PFSK-1 (cell line): Measurements from ENCODE around the gene KRT12.

Experiments
- FOXP2 ChIP-seq: optimal IDR thresholded peaks from 2 replicates; pipeline ENCODE3; 2011; ENCODE audit warnings: borderline replicate concordance, control low read depth, inconsistent platforms; ENCODE audit not compliant: insufficient read depth; ENCODE audit errors: extremely low read length, extremely low read depth
- POLR2AphosphoS5 ChIP-seq: IDR thresholded peaks from 2 replicates; pipeline ENCODE4 v1.6.1; 2012; ENCODE audit warnings: low read depth, mild to moderate bottlenecking, control low read depth, low read length, moderate library complexity
- REST ChIP-seq, 2 experiments: IDR thresholded peaks; 2 replicates each; pipeline versions ENCODE4 v1.6.1 to v1.8.0; 2011 to 2012; ENCODE audit warnings: low read depth in 2 of 2, low read length in 2 of 2, control low read depth in 1 of 2, inconsistent platforms in 1 of 2, mild to moderate bottlenecking in 1 of 2, moderate library complexity in 1 of 2; ENCODE audit not compliant: insufficient read depth in 1 of 2
- SIN3A ChIP-seq: IDR thresholded peaks from 2 replicates; pipeline ENCODE4 v1.6.1; 2012; ENCODE audit warnings: mild to moderate bottlenecking, low read length, moderate library complexity, borderline replicate concordance; ENCODE audit not compliant: insufficient read depth
- TAF1 ChIP-seq: IDR thresholded peaks from 2 replicates; pipeline ENCODE4 v1.6.1; 2012; ENCODE audit warnings: low read length, control low read depth, borderline replicate concordance; ENCODE audit not compliant: insufficient read depth

KRT12 gene

GRCh38 chr17:40901981-40902474, 35.0 kb upstream of the KRT12 start:
- TF ChIP-seq TAF1 (no peak), REST (IDR thresholded peaks at IDR 0.05; ENCODE audit: insufficient read depth in 1 of 2, low read depth in 2 of 2, low read length in 2 of 2) (no peak), POLR2AphosphoS5 (no peak), FOXP2 (no peak), SIN3A (no peak)

- TF ChIP-seq SIN3A: no peak
- no peak for TF ChIP-seq TAF1
- TF ChIP-seq REST (IDR thresholded peaks at IDR 0.05; ENCODE audit: insufficient read depth in 1 of 2, low read depth in 2 of 2, low read length in 2 of 2): no peak
- no peak for TF ChIP-seq FOXP2
- TF ChIP-seq POLR2AphosphoS5: no peak
These were observed 33.9 kb upstream of the KRT12 start for GRCh38 chr17:40900809-40901356.

- TF ChIP-seq POLR2AphosphoS5 (no peak), REST (IDR thresholded peaks at IDR 0.05; ENCODE audit: insufficient read depth in 1 of 2, low read depth in 2 of 2, low read length in 2 of 2) (no peak), SIN3A (no peak), TAF1 (no peak)
These were observed 30.0 kb upstream of the KRT12 start for GRCh38 chr17:40896916-40897455.

- TF ChIP-seq FOXP2 (no peak), TAF1 (no peak), SIN3A (no peak), REST (IDR thresholded peaks at IDR 0.05; ENCODE audit: insufficient read depth in 1 of 2, low read depth in 2 of 2, low read length in 2 of 2) (no peak), POLR2AphosphoS5 (no peak)
These were observed 28.2 kb upstream of the KRT12 start for GRCh38 chr17:40895106-40895730.
